ENCODE results near the gene GRIN1.

The GRIN1 gene

GRCh38 chr9:137174722-137175293 lies 35.9 kb downstream of the GRIN1 start:
- no peak for TF ChIP-seq ZNF274 (IDR thresholded peaks at IDR 0.05; ENCODE audit: low read depth, low read length)
- H3K4me3 ChIP-seq (ENCODE audit: low read length): no peak overlapping the region

- no peak overlapping the region for H3K4me3 ChIP-seq (ENCODE audit: low read length)
These were observed 36.5 kb downstream of the GRIN1 start for GRCh38 chr9:137175345-137175961.

GRCh38 chr9:137176302-137177182 lies 37.6 kb downstream of the GRIN1 start:
- no peak for TF ChIP-seq ZNF274 (IDR thresholded peaks at IDR 0.05; ENCODE audit: low read depth, low read length)
- no peak overlapping the region for H3K4me3 ChIP-seq (ENCODE audit: low read length)

More at GRCh38 chr9:137175345-137175961, 36.5 kb downstream of the GRIN1 start:
- no peak for TF ChIP-seq ZNF274 (IDR thresholded peaks at IDR 0.05; ENCODE audit: low read depth, low read length)

- no peak overlapping the region for H3K4me3 ChIP-seq (ENCODE audit: low read length)
- no peak for TF ChIP-seq ZNF274 (IDR thresholded peaks at IDR 0.05; ENCODE audit: low read depth, low read length)
These were observed 39.4 kb downstream of the GRIN1 start for GRCh38 chr9:137178201-137178938.

GRCh38 chr9:137178939-137179630 lies 40.1 kb downstream of the GRIN1 start:
- H3K4me3 ChIP-seq (ENCODE audit: low read length): no peak overlapping the region
- TF ChIP-seq ZNF274 (IDR thresholded peaks at IDR 0.05; ENCODE audit: low read depth, low read length): no peak

- no peak for TF ChIP-seq ZNF274 (IDR thresholded peaks at IDR 0.05; ENCODE audit: low read depth, low read length)
These were observed 40.8 kb downstream of the GRIN1 start for GRCh38 chr9:137179761-137180160.

GRCh38 chr9:137180491-137180890 lies 41.5 kb downstream of the GRIN1 start:
- TF ChIP-seq ZNF274 (IDR thresholded peaks at IDR 0.05; ENCODE audit: low read depth, low read length): no peak
- no peak overlapping the region for H3K4me3 ChIP-seq (ENCODE audit: low read length)

More at GRCh38 chr9:137179761-137180160, 40.8 kb downstream of the GRIN1 start:
- no peak overlapping the region for H3K4me3 ChIP-seq (ENCODE audit: low read length)

- no peak for TF ChIP-seq ZNF274 (IDR thresholded peaks at IDR 0.05; ENCODE audit: low read depth, low read length)
- no peak overlapping the region for H3K4me3 ChIP-seq (ENCODE audit: low read length)
These were observed 42.7 kb downstream of the GRIN1 start for GRCh38 chr9:137181680-137182079.

- no peak overlapping the region for H3K4me3 ChIP-seq (ENCODE audit: low read length)
- no peak for TF ChIP-seq ZNF274 (IDR thresholded peaks at IDR 0.05; ENCODE audit: low read depth, low read length)
These were observed 43.9 kb downstream of the GRIN1 start for GRCh38 chr9:137182836-137183235.

- TF ChIP-seq ZNF274 (IDR thresholded peaks at IDR 0.05; ENCODE audit: low read depth, low read length): no peak
- H3K4me3 ChIP-seq (ENCODE audit: low read length): no peak overlapping the region
These were observed 45.1 kb downstream of the GRIN1 start for GRCh38 chr9:137183980-137184595.

GRCh38 chr9:137184881-137185660 lies 46.1 kb downstream of the GRIN1 start:
- H3K4me3 ChIP-seq (ENCODE audit: low read length): no peak overlapping the region
- TF ChIP-seq ZNF274 (IDR thresholded peaks at IDR 0.05; ENCODE audit: low read depth, low read length): no peak

GRCh38 chr9:137185921-137186320 lies 47.0 kb downstream of the GRIN1 start:
- no peak overlapping the region for H3K4me3 ChIP-seq (ENCODE audit: low read length)
- no peak for TF ChIP-seq ZNF274 (IDR thresholded peaks at IDR 0.05; ENCODE audit: low read depth, low read length)
